Endothelial cell of umbilical vein (primary cell): Measurements from ENCODE around the gene DSP. TPM values are rescaled to one million over a fixed set of nuclear protein-coding genes. Genes with fewer than 3 reads are reported as not detected.

Experiments
- BruUV-seq: library from RNA; stranded (reverse); fragments of 400-500 nt; replicated peaks from 2 replicates; lab custom pipeline; 2021; lab: Mats Ljungman, UMichigan
- CTCF ChIA-PET: fragments of 300-600, 350-600 bp; sonication (Branson Sonifier 250); formaldehyde crosslinking; loops from one replicate; lab custom pipeline; 2021; ENCODE audit warnings: antibody characterized with exemption, inconsistent platforms; lab: Charles Lee
- POLR2A ChIA-PET: fragments of 300-600, 350-600 bp; sonication (Branson Sonifier 250); formaldehyde crosslinking; loops from one replicate; lab custom pipeline; 2021; ENCODE audit warnings: antibody characterized with exemption, inconsistent platforms; lab: Charles Lee
- DNase-seq: peaks from one replicate; pipeline ENCODE4 v3.0.0-alpha.2; 2011; ENCODE audit warnings: low read depth, low spot score
- FAIRE-seq: peaks from 2 replicates; lab custom pipeline; 2011; peaks lifted over from hg19 to GRCh38; lab: Jason Lieb, UNC
- H2AFZ ChIP-seq: 2 replicates; pipeline ENCODE4 v1.6.0; 2012; ENCODE audit warnings: low read depth, low read length, control low read depth, inconsistent platforms
- H3K27ac ChIP-seq: 2 replicates; pipeline ENCODE4 v1.5.1; 2011; ENCODE audit warnings: low read depth, mild to moderate bottlenecking, control low read depth, low read length, moderate library complexity; ENCODE audit not compliant: insufficient read depth
- H3K27me3 ChIP-seq, 2 experiments: 2 replicates each; pipeline versions ENCODE4 v1.6.0 to v1.6.1; 2011; ENCODE audit warnings: low read length in 2 of 2, mixed read lengths in 1 of 2; ENCODE audit not compliant: control insufficient read depth in 2 of 2, insufficient read depth in 2 of 2
- H3K36me3 ChIP-seq, 2 experiments: 2 replicates in 1 of 2; 3 replicates in 1 of 2; pipeline ENCODE4 v1.5.1; 2011; ENCODE audit warnings: low read length in 2 of 2, mild to moderate bottlenecking in 1 of 2, moderate library complexity in 1 of 2; ENCODE audit not compliant: control insufficient read depth in 2 of 2, insufficient read depth in 2 of 2; ENCODE audit errors: extremely low read depth in 1 of 2
- H3K4me1 ChIP-seq: 3 replicates; pipeline ENCODE4 v1.5.1; 2011; ENCODE audit warnings: mild to moderate bottlenecking, low read length; ENCODE audit not compliant: control insufficient read depth, insufficient read depth; ENCODE audit errors: extremely low read depth
- H3K4me2 ChIP-seq: 2 replicates; pipeline ENCODE4 v1.6.1; 2011; ENCODE audit warnings: low read length, control low read depth, mixed read lengths; ENCODE audit not compliant: insufficient read depth
- H3K4me3 ChIP-seq, 3 experiments: fragments of 200-600 bp in 1 of 3; sonication (generic), shearing (Covaris generic) in 1 of 3; replicated peaks in 1 of 3; 2 replicates each; pipeline ENCODE4 v1.5.1; 2011 to 2016; ENCODE audit warnings: control low read depth in 3 of 3, low read length in 3 of 3, mild to moderate bottlenecking in 2 of 3, inconsistent platforms in 1 of 3, low read depth in 1 of 3, moderate library complexity in 1 of 3; ENCODE audit not compliant: insufficient read depth in 1 of 3
- H3K79me2 ChIP-seq: 2 replicates; pipeline ENCODE4 v1.6.0; 2012; ENCODE audit warnings: low read length, inconsistent platforms; ENCODE audit not compliant: control insufficient read depth, insufficient read depth
- H3K9ac ChIP-seq: replicated peaks from 2 replicates; pipeline ENCODE3; 2011; ENCODE audit warnings: low read length, control low read depth; ENCODE audit not compliant: insufficient read depth; ENCODE audit errors: extremely low read depth
- H3K9me1 ChIP-seq: replicated peaks from 3 replicates; pipeline ENCODE4 v1.6.0; 2011; ENCODE audit warnings: mild to moderate bottlenecking, low read length; ENCODE audit not compliant: control insufficient read depth, insufficient read depth; ENCODE audit errors: extremely low read depth
- H3K9me3 ChIP-seq: replicated peaks from 2 replicates; pipeline ENCODE4 v1.5.1; 2012; ENCODE audit warnings: low read length, inconsistent platforms; ENCODE audit not compliant: control insufficient read depth, insufficient read depth
- H4K20me1 ChIP-seq: replicated peaks from 2 replicates; pipeline ENCODE3; 2011; ENCODE audit warnings: mild to moderate bottlenecking, low read length; ENCODE audit not compliant: control insufficient read depth, insufficient read depth; ENCODE audit errors: extremely low read depth
- CTCF ChIP-seq, 2 donors: IDR thresholded peaks; 1 replicate in 1 of 2; 2 replicates in 1 of 2; pipeline ENCODE4 v1.5.1; 2011; ENCODE audit warnings: low read length in 2 of 2, mild to moderate bottlenecking in 2 of 2, moderate library complexity in 2 of 2, control low read depth in 1 of 2, inconsistent platforms in 1 of 2, low read depth in 1 of 2; ENCODE audit not compliant: insufficient read depth in 1 of 2; ENCODE audit errors: extremely low read depth in 1 of 2
- EZH2 ChIP-seq: IDR thresholded peaks from 2 replicates; pipeline ENCODE4 v1.6.1; 2012; ENCODE audit warnings: borderline replicate concordance, low read depth, mild to moderate bottlenecking, moderate library complexity, low read length, inconsistent platforms; ENCODE audit not compliant: severe bottlenecking
- FOS ChIP-seq: IDR thresholded peaks from 2 replicates; pipeline ENCODE4 v1.6.1; 2011; ENCODE audit warnings: mild to moderate bottlenecking, low read length, moderate library complexity, borderline replicate concordance; ENCODE audit not compliant: insufficient read depth
- GATA2 ChIP-seq: IDR thresholded peaks from 2 replicates; pipeline ENCODE4 v1.7.0; 2011; ENCODE audit warnings: low read depth, mild to moderate bottlenecking, moderate library complexity, mixed read lengths, low read length; ENCODE audit not compliant: insufficient read length, insufficient read depth
- JUN ChIP-seq: IDR thresholded peaks from 2 replicates; pipeline ENCODE4 v1.6.1; 2011; ENCODE audit warnings: borderline replicate concordance, low read depth; ENCODE audit not compliant: insufficient read length, insufficient read depth
- POLR2AphosphoS5 ChIP-seq: IDR thresholded peaks from 2 replicates; pipeline ENCODE4 v1.6.1; 2012; ENCODE audit warnings: low read depth, mild to moderate bottlenecking, control low read depth, low read length, moderate library complexity; ENCODE audit not compliant: insufficient read depth
- dilution Hi-C: fragments of 300-500 bp; cut with MboI; formaldehyde crosslinking; loops from one replicate; pipeline ENCODE4 v1.15.0; 2019; ENCODE audit warnings: low sequenced_read_pairs; ENCODE audit not compliant: extremely low pct_ligation_motif_present
- intact Hi-C: fragments of 100-400 bp; cut with micrococcal nuclease; formaldehyde crosslinking; loops from one replicate; pipeline ENCODE4 v1.10.0; 2022
- polyA plus RNA-seq, 4 experiments: library from polyadenylated mRNA; depleted of rRNA in 3 of 4; stranded (reverse) in 3 of 4; unstranded in 1 of 4; fragments of >200 nt; gene quantifications; 2 replicates each; pipeline versions ENCODE4 v1.2.1 to v1.2.3, GENCODE V29; 2011 to 2012; ENCODE audit warnings: missing spikeins in 1 of 4
- total RNA-seq: library from RNA; stranded (reverse); gene quantifications from 2 replicates; pipeline ENCODE4 v1.2.3, GENCODE V29; 2021

DSP gene
- total and polyA plus RNA-seq, 2 donors (not counting 3 experiments of a cell fraction or from before 2014, with no cell fraction given), result 0.03 to 0.77 TPM

GRCh38 chr6:7559651-7560385, 18.3 kb downstream of the DSP start:
- CTCF ChIA-PET, result interaction anchor here (0.6 to 1.5 kb wide), 3 partner anchors 8 to 440 kb away, joined by 3 to 4 read pairs (median 3); no protein-coding TSS in a partner anchor
- Histone ChIP-seq H3K79me2 (no peaks in the 10 kb centered on the region), H3K9me3 (no peaks in the 10 kb centered on the region), H3K4me3 (no peak overlapping the region), H4K20me1 (no peaks in the 10 kb centered on the region), H3K27me3 (peaks cover 2 to 5% of the 10 kb centered on the region in 2 experiments), H3K27ac (no peak overlapping the region), H3K36me3 (no peaks in the 10 kb centered on the region), H3K9me1 (no peaks in the 10 kb centered on the region), H2AFZ (no peak overlapping the region), H3K4me1 (no peaks in the 10 kb centered on the region), H3K9ac (no peak overlapping the region), H3K4me2 (no peak overlapping the region)
- intact Hi-C loops (no loop called here), dilution Hi-C loops (no loop called here)
- TF ChIP-seq FOS (no peak), GATA2 (no peak), POLR2AphosphoS5 (no peak), JUN (no peak)
- POLR2A ChIA-PET, result no interaction called here
- no peak for FAIRE-seq
- DNase-seq, result no peak
- BruUV-seq, result no TSS peak

DNA sequence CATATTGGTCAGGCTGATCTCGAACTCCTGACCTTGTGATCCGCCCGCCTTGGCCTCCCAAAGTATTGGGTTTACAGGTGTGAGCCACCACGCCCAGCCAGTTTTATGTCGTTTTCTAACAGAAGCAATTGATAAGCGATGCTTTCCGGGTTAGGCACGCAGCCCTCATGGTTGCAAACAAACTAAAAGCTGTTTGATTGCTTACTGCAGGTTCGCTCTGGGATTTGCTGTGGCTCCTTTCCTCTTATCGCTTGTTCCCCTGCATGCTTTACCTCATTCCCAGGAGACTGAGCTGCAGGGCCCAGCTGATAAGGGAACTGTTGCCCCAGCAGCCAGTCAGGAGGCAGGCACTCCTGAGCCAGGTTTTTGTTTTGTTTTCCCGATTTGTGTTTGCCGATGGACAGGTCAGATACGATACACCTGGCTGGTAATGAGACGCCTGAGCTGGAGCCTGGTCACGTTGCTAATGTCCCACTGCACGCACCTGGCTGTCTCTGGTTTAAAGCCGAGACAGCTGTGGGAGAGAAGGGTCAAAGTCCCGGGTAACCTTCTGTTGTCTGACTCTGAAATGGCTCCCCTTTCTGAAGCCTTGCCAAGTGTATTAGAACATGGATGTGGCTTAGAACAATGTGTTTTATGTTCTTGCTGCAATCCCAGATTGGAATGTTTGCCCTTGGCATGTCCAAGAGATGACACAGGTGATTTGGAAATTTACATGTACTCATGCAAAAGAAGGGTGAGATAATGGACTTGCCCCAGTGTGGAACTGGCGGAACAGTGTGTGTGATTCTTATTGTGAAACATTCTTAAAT, 19.9 kb downstream of the DSP start:
- DNase-seq (no peak), FAIRE-seq (no peak)
- intact Hi-C loops, result no loop called here
- Histone ChIP-seq H3K4me2 (no peak overlapping the region), H3K9ac (no peak overlapping the region), H3K36me3 (no peaks in the 10 kb centered on the region), H4K20me1 (no peaks in the 10 kb centered on the region), H3K9me1 (no peaks in the 10 kb centered on the region), H3K9me3 (no peaks in the 10 kb centered on the region), H3K79me2 (no peaks in the 10 kb centered on the region), H3K27ac (no peak overlapping the region), H3K4me3 (no peak overlapping the region), H3K27me3 (peaks cover 2 to 4% of the 10 kb centered on the region in 2 experiments), H3K4me1 (no peaks in the 10 kb centered on the region), H2AFZ (no peak overlapping the region)
- ChIA-PET POLR2A (no interaction called here), CTCF (interaction anchor here (1.2 to 1.5 kb wide), 2 partner anchors 10 to 286 kb away, joined by 3 to 4 read pairs; no protein-coding TSS in a partner anchor)
- dilution Hi-C loops, result no loop called here
- BruUV-seq, result no TSS peak
- no peak for TF ChIP-seq JUN
- no peak for TF ChIP-seq EZH2
- TF ChIP-seq POLR2AphosphoS5, result no peak
- no peak for TF ChIP-seq FOS
- no peak for TF ChIP-seq CTCF (IDR thresholded peaks at IDR 0.05; ENCODE audit: extremely low read depth in 1 of 2, insufficient read depth in 1 of 2, low read depth in 1 of 2, low read length in 2 of 2)
